Renal pelvis (tissue), 4 donors: ENCODE data around the gene DACT3. TPM values are rescaled to one million over a fixed set of nuclear protein-coding genes. Genes with fewer than 3 reads are reported as not detected.
"Not testable (repeated sequence)": the region's sequence is repeated elsewhere in the genome, so short reads cannot be mapped to it uniquely, and the experiment has no call there.

ENCODE experiments used
- DNase-seq: peaks from one replicate; pipeline ENCODE4 v3.0.0-alpha.2; 2013
- polyA plus RNA-seq, 3 donors: library from polyadenylated mRNA; unstranded; fragments of 120-200 nt; gene quantifications; one replicate each; pipeline ENCODE4 v1.2.1, GENCODE V29; 2013; ENCODE audit not compliant: insufficient read length in 3 of 3

DACT3 gene
- polyA plus RNA-seq, 3 donors, result 21.3 to 28.5 (median 23.0) TPM

DNA sequence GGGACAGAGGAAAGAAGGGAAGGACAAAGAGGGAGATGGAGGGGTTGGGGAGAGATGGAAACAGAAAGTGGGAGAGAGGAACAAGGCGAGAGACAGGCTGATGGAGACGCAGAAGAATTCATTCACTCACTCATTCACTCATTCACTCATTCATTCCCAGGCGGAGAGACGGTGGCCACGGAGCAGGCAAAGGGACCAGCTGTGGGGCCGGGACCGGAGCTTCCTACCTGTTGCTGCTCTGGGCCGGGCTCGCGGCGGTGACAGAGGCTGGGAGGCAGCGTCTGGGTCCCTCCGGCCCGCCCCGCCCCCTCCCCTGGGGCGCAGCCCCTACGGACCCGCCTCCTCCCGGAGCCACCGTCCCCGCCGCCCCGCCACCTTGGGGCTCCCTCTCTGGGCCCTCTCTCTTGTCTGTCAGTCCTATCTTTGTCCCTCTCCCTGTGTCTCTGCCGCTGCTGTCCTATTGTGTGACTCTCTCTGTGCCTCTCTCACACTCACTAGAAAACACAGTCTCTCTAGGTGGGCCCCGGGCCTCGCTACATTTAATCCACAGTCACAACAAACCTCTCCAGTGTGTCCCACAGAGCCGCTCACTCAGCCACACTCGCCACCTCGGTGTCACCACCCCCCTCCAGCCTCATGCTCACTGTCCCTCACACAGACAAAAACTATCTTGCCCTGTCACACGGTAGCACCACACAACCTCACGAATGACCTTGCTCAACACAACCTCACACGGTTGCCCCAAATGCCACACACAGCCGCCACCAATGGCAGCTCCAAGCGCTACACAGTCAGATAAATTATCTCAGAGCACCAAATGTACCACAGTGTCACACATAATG is 24.8 kb downstream of the DACT3 start, which contains the start of gene GNG8:
Gene GNG8 (minus strand): TSS at position 283 of the 842 bp plus-strand sequence. CDS start 1,520 bp downstream, outside the sequence.
- no peak for DNase-seq

DNA sequence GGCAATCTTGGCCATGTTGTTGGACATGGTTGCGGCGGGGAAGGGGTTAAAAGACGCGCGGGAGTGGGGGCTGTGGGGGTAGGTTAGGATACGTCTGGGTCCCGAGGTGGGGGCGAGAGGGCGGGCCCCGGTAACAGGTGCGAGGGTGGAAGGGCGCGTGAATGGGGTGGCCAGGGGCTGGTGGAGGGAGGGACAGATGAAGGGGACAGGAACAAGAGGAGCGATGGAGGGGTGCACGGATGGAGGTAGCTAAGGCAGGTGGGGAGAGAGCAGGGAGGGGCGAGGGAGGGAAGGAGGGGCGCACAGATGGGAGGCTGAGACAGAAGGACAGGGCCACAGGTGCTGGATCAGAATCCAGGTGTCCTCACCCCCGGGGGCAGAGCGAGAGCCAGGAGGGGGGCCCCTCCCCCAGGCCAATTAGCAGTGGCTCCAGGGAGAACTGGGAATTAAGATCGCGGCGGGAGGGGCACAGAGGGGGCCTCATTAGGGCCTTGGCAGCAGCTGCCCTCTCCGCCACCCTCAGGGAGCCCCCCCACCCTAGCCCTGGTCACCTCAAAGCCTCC is 26.2 kb downstream of the DACT3 start:
- no peak for DNase-seq

DNA sequence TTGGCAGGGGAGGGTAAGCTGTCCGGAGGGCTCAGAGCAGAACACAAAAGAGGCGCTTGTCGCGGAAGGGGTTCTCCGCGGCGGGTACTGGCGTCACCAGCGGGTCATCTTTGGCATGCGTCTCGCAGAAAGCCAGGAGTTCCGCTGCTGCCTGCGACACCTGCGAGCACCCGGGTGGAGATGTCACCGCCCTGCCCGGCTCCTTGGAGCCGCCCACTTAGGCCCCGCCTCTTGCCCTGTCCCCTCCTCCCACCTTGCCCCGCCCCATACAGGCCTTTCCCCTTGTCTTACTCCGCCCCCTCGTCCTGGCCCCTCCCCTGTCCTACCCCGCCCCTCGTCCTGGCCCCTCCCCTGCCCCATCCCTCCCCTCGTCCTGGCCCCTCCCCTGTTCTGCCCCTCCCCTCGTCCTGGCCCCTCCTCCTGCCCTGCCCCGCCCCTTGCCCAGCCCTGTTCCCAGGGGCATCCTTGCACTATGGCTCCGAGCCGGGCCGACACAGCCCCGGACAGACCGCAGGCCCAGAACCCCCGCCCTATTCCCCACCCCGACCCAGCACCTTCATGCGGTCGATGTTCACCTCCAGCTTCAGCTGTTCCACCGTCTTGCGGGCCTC is 26.8 kb downstream of the DACT3 start:
- no peak for DNase-seq

DNA sequence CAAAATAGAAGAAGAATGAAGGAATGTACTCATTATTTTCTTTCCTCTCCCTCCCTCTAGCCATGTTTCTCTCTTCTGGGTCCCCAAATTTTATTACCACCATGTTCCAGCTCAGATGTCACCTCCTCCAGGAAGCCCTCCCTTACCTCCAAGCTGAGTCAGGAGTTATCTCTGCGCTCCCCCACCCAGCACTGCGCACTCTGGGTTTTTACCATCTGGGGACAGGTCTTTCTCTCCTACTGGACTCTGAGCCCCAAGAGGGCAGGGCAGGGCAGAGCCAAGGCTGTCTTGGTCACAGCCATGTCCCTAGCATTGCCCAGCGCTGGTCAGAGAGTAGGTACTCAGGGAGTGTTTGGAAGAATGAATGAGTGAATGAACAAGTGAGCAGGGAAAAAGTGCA is 27.9 kb downstream of the DACT3 start:
- no peak for DNase-seq

DNA sequence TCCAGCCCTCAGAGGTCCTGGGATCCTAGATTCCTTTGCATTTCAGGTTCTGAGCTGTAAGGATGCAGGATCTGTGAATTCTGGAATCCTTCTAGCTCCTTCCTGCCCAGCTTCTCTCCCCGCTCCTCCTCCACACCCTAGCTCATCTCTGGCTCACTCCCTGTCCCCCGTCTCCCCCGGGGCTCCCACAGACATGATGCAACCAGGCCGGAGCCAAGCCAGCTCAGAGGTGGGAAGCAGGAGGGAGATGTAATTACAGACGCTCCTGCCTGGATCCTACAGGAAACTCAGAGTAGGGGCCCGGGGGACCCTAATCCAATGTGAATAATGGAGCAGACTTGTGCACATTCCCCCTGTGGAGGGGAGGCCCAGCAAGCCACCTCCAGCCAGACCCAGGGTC is 29.5 kb downstream of the DACT3 start:
- DNase-seq, result no peak

DNA sequence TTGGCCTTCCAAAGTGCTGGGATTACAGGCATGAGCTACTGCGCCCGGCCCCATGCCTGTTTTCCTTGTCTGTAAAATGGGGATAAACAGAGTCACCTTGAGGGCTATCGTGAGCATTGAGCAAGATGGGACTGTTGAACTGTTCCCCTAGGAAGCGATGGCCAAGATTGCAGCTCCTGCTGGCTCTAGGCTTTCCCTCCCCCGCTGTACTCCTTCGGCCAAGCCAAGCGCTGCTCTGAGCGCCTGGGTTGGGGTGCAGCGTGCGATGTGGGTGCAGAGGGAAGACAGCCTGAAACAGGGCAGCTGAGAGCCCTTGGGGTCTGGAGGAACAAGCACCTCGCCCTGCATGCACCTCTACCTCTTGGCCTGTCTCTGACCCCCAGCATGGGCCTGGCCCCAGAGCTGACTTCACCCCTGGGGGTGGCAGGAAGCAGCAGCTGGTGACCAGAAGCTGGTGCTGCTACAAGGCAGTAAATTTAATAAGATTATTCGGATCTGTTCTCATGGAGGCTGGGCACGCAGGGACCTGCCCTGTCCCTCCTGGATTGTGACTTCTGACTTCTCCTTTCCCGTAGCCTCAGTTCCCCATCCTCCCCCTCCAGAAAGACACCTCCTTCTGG is 30.3 kb downstream of the DACT3 start:
- DNase-seq, result no peak

DNA sequence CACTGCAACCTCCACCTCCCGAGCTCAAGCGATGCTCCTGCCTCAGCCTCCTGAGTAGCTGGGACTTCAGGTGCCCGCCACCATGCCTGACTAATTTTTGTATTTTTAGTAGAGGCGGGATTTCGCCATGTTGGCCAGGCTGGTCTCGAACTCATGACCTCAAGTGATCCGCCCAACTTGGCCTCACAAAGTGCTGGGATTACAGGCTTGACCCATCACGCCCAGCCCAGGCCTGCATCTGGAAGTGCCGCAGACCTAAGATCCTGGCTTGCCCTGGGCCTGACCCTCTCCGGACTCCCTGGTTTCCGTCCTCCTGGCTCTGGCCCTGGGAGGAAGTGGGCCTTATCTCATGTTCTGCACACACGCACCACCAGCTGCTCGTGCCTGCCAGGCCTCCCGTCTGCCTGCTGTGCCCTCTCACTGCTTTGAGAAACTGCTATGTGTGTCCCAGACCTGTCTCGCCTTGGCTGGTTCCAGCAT is 31.4 kb downstream of the DACT3 start:
- DNase-seq, result no peak

DNA sequence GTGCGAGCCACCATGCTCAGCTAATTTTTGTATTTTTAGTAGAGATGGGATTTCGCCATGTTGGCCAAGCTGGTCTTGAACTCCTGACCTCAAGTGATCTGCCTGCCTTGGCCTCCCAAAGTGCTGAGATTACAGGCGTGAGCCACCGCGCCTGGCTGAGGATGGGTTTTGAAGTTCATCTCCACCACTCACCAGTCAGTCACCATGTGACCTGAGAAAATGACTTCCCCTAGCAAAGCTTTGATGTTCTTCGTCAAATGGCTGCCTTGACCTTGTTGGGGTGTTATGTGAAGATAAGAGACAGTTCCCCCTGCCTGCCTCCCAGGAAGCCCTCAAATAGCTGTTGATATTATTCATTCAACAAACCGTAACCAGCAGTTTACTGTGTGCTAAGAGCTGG is 32.0 kb downstream of the DACT3 start:
- not testable (repeated sequence) for DNase-seq

DNA sequence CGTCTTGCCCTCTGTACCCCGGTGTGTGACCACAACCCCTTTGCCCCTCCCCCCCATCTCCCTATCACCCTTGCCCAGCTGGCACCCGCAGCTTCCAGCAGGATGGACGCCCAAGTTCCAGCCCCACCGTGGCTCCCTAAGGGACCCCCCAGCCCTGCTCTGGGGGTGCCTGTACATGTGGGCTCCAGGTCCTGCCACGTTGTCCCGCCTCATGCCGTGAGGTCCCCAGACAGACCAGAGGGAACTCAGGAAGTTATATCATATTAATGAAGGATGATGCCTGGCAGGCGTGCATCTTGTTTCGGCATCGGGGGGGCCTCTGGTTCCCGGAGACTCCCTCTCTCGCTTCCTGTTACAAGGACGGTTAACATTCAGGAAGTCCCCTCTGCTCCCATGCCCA is 34.5 kb downstream of the DACT3 start:
- DNase-seq, result no peak

DNA sequence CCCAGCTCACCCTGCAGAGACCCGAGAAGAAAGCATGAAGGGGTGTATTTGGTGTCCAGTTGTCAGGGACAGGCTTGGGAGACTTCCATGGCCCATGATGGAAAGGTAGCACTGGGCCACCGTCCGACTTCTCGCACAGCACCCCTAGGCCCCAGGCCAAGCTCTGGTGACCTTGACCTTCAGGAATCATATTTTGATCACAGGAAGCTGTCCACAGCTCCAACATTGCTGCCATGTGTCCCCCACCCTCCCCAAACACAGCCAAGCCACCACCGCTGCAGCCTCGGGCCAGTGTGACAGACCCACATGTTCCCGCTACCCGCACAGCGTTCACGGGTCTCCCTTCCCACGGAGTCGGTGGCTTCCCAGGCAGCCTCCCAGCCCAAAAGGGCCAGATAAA is 35.3 kb downstream of the DACT3 start:
- DNase-seq, result no peak

DNA sequence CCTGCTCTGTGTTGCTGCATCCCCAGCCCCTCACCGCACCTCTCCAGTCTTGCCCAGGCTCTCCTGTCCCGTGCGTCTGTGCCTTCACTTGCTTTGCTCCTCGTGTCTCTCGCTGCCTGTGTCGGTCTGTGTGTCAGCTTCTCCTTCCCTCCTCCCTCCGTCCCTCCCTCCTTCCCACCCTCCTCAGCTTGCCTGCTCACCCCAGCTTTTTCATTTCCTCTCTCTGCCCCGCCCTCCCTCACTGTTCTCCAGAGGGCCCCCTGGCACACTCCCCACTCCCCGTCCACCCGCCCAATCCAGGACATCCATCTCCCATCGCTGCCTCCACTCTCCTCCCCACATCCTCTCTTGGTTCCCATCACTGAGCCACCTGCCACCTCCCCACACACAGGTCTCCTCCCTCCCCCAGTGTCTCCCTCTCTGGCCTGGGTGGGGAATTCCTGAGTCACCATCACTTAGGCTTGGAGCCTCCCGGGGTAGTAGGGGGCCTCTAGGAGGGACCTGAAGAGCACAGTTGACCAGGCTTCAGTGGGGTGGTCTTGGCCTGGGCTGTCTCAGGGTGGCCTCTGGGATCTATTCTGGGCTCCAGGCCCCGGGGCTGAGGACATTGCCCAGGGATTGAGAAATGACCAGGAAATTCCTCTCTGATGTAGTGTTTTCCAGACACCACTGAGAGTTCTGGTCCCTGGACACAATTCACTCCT is 35.9 kb downstream of the DACT3 start, which contains the start of gene PTGIR:
Gene PTGIR (minus strand): TSS at position 132 of the 704 bp plus-strand sequence. CDS start 864 bp downstream, outside the sequence.
- DNase-seq, result no peak

DNA sequence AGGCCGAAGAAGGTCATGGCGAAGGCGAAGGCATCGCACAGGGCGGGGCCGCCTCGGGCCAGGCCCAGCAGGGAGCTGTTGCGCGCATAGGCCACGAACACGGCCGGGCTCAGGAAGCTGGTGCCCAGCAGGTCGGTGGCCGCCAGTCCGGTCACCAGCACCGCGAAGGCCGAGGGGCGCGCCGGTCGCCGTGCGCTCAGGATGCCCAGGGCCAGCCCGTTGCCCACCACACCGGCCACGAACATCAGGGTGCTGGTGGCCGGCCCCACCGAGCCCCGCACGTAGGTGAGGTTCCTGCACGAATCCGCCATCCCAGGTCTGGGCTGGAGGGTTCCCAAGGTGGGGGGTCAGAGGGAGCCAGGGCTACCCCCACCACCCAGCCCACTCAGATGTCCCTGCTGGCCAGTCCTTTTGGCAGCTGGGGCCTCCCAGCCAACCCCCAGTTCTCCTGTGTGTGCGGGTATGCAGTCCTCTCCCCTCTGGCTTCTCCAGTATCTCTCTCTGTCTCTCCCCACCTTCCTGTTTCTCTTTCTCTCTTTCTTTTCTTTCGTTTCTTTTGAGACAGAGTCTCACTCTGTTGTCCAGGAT is 37.0 kb downstream of the DACT3 start:
- DNase-seq, result no peak

DNA sequence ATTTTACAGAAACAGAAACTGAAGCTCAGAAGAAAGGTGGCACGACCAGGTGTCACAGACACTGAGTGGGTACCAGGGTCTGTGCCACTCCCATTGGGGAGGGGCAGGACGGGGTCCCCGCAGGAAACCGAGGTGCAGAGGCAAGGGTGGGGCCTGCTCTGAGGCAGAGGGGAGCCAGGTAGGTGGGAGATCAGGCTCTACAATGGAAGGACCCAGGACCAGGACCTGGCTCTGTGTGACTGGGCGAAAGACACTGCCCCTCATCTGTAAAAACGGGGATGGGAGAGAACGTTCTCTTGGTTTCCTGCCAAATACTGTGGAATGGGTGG is 38.9 kb downstream of the DACT3 start:
- no peak for DNase-seq

DNA sequence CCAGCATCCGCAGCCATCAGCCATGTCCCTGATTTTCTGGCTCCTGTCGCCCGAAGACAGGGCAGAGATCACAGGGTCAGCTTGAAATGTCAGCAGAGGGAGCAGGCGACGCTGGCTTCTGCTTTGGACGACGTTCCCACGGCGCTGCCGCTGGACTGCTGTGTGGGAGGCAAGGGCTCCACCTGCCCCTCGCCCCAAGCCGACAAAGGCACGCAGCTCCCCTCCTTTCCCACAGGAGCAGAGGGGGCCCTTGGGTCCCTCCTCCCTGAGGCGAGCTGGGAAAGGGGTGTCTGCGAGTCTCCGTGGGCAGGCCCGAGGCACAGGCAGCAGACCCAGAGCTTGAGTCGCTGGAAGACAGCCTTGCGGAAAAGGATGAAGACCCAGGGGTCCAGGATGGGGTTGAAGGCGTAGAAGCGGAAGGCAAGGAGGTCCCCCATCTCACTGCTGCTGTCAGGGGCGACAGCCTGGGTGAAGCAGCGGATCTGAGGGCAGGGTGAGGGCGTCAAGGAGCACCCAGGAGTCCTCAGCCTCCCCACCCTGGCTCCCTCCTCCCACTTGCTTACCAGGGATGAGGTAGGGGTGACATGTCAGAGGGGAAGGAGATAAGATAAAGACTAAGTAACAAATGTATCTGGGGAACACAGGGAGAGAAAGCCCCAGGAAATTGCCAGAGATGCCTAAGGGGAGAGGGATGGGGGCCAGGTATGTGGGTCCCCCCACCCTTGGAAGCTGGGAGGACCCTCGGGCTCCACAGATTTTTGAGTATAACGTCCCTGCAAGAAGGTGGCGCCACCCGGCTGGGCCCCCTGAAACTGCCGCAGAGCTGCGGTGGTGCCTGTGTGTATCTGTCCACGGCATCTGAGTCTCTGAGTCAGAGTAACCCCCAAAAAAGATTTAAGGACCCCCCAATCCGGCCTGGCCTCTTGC is 39.5 kb downstream of the DACT3 start:
- no peak for DNase-seq

DNA sequence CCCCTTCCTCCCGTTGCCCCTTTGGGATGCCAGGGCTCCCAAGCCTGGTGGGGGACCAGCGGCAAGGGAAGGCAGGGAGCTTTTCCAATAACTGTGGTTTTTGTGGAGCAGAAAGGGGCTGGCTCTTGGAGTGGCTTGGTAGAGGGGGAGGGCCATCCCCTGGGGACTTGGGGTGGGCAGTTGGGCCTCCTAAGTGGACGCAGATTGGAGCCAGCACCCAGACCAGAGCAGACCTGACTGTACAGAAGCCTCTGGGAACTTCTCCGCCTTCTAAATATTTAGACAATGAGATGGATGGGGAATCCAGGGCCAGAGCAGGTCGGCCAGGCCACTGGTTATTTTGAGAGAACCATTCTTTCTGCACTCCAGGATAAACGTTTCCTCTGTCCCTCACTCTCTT is 40.3 kb downstream of the DACT3 start:
- DNase-seq, result no peak

DNA sequence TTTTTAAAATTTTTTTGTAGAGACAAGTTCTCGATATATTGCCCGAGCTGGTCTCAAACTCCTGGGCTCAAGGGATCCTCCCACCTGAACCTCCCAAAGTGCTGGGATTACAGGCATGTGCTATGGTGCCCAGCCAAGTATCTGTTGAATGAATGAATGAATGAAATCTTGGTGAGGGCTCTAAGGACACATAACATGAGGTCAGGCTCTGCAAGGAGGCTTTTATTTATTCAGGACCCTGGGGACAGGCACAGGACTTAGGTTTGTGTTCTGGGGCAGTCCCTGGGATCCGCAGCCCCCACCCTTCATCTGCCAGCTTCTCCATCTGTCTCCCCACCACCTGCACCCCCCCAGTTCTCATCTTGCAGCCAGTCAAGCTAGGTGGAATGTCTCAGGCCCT is 40.7 kb downstream of the DACT3 start:
- no peak for DNase-seq

DNA sequence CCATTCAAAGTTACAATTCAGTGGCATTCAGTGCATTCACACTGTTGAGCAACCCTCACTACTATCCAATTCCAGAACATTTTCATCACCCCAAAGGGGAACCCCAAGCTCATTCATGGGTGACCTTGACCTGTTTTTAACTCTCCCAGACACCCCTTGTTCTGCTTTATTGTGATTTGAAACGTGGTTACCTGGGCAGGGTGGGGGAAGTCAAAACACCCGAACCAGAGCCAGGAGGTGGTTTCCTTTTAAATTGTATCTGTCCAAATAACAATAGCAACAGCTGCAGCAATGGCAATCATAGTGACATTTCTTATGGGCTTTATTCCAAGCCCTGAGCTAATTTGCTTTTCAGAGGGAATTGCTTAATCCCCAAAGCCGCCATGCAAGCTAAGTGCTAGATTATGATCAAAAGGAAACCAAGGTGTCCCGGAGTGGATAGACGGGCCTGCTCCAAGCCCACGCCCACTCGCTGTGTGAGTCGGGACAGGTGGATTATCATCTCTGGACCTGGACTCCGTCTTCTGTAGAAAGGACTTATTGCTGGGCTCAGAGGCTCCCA is 42.2 kb downstream of the DACT3 start:
- no peak for DNase-seq

DNA sequence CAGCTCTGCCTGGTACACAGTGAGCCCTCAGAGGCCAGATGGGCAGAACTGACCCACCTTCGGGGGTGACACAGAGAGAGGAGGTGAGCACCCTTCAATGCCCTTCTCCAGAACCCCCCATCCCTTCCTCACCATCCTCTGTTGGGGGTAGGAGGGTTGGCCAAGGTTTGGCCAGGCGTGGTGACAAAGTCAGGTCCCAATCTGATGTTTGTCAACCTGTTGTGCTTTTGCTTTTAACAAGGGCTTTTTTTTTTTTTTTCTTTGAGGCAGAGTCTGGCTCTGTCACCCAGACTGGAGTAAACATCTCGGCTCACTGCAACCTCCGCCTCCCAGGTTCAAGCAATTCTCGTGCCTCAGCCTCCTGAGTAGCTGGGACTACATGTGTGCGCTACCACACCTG is 43.4 kb downstream of the DACT3 start:
- no peak for DNase-seq

DNA sequence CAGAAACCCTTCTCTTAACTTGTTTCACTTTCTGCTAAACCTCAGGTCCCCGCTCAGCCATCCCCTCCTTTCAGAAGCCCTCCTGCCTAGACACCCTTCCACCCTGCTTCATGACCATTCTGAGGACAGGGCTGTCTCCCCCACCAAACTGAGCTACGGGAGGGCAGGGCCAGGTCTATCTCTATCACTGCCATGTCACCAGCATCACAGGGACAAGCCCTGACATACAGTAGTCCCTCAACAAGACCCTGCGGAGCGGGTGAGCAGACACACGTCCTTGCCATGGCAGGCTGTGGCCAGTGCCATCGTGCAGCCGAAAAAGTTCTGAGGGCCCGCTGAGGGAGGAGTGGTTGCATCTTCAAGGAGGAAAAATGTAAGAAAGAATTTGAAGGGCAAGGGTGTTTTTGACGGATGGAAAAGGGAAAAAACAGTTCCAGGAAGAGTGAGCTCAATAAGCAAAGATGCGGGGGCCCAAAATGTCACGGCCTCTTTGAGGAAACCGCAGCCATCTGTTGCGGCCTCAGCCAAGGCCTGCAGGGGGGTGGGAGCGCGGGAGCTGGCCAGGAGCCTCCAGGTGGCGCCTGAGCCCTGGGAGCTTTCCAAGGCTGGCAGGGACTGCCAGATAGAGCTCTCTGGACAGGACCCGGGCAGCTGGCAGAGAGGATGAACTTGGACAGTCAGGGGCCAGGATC is 44.2 kb downstream of the DACT3 start:
- DNase-seq, result no peak
